ENCODE data around the gene HGD. TPM values are rescaled to one million over a fixed set of nuclear protein-coding genes. Genes with fewer than 3 reads are reported as not detected.

HGD gene
- polyA plus RNA-seq, 4 donors, result 14.4 to 71.8 (median 43.7) TPM

- FAIRE-seq, result no peak
- peaks cover 0 to 16% (median 10%) of the 10 kb centered on the region in 3 donors for H3K4me1 ChIP-seq (ENCODE audit: control insufficient read depth in 3 of 3, insufficient read depth in 2 of 3, low read depth in 1 of 3, low read length in 2 of 3)
- H3K36me3 ChIP-seq (ENCODE audit: control insufficient read depth in 3 of 3, insufficient read depth in 2 of 3, low read depth in 1 of 3, low read length in 3 of 3), result peaks cover 5 to 14% (median 7%) of the 10 kb centered on the region in 3 donors
- H3K9me3 ChIP-seq (ENCODE audit: control insufficient read depth in 2 of 2, insufficient read depth in 1 of 2, low read depth in 1 of 2, low read length in 1 of 2), result no peaks in the 10 kb centered on the region
- no peak for DNase-seq
- H3K4me3 ChIP-seq (ENCODE audit: low read depth in 1 of 3, low read length in 3 of 3), result no peak overlapping the region
- H3K27ac ChIP-seq (ENCODE audit: low read depth in 1 of 3, low read length in 2 of 3), result no peak overlapping the region
- no peaks in the 10 kb centered on the region for H3K27me3 ChIP-seq (ENCODE audit: control insufficient read depth in 3 of 3, insufficient read depth in 3 of 3, low read length in 3 of 3)
- whole genome bisulfite sequencing, 3 donors, result 49 to 71% (median 59%) methylated on average over 3 of the region's 3 CpGs
These were observed 82.8 kb downstream of the HGD start for GRCh38 chr3:120599211-120599610.

GRCh38 chr3:120597445-120598049 is 84.5 kb downstream of the HGD start:
- WGBS, 3 donors, result 13 to 30% (median 17%) methylated on average over 1 of the region's 1 CpG
- H3K4me1 ChIP-seq (ENCODE audit: control insufficient read depth in 3 of 3, insufficient read depth in 2 of 3, low read depth in 1 of 3, low read length in 2 of 3), result peaks cover 0 to 16% (median 10%) of the 10 kb centered on the region in 3 donors

GRCh38 chr3:120596853-120597223 is 85.2 kb downstream of the HGD start:
- Histone ChIP-seq H3K27ac (ENCODE audit: low read depth in 1 of 3, low read length in 2 of 3) (peak overlapping the region; percentile 42 to 95 (median 94)), H3K27me3 (ENCODE audit: control insufficient read depth in 3 of 3, insufficient read depth in 3 of 3, low read length in 3 of 3) (no peaks in the 10 kb centered on the region)
- no peak for DNase-seq

More at GRCh38 chr3:120597445-120598049, 84.5 kb downstream of the HGD start:
- DNase-seq (no peak), FAIRE-seq (no peak)
- Histone ChIP-seq H3K27me3 (ENCODE audit: control insufficient read depth in 3 of 3, insufficient read depth in 3 of 3, low read length in 3 of 3) (no peaks in the 10 kb centered on the region), H3K4me3 (ENCODE audit: low read depth in 1 of 3, low read length in 3 of 3) (peak overlapping the region in 2 of 3 donors; percentile 54 to 97), H3K9me3 (ENCODE audit: control insufficient read depth in 2 of 2, insufficient read depth in 1 of 2, low read depth in 1 of 2, low read length in 1 of 2) (no peaks in the 10 kb centered on the region), H3K27ac (ENCODE audit: low read depth in 1 of 3, low read length in 2 of 3) (no peak overlapping the region), H3K36me3 (ENCODE audit: control insufficient read depth in 3 of 3, insufficient read depth in 2 of 3, low read depth in 1 of 3, low read length in 3 of 3) (peaks cover 4 to 12% (median 5%) of the 10 kb centered on the region in 3 donors)

GRCh38 chr3:120596116-120596852 is 85.8 kb downstream of the HGD start, which contains the start of gene NDUFB4:
Gene NDUFB4 (plus strand): TSS chr3:120596336. CDS start chr3:120596360, 24 bp downstream.
- DNase-seq (peak; percentile 99), FAIRE-seq (peak; percentile 10)
- H3K4me1 ChIP-seq (ENCODE audit: control insufficient read depth in 3 of 3, insufficient read depth in 2 of 3, low read depth in 1 of 3, low read length in 2 of 3), result peaks cover 0 to 16% (median 10%) of the 10 kb centered on the region in 3 donors
- no peaks in the 10 kb centered on the region for H3K9me3 ChIP-seq (ENCODE audit: control insufficient read depth in 2 of 2, insufficient read depth in 1 of 2, low read depth in 1 of 2, low read length in 1 of 2)
- whole genome bisulfite sequencing, 3 donors, result 0 to 1% (median 0%) methylated on average over 53 of the region's 53 CpGs
- peak within 1 kb of the TSS; percentile 50 to 95 (median 94) for H3K27ac ChIP-seq (ENCODE audit: low read depth in 1 of 3, low read length in 2 of 3)
- H3K36me3 ChIP-seq (ENCODE audit: control insufficient read depth in 3 of 3, insufficient read depth in 2 of 3, low read depth in 1 of 3, low read length in 3 of 3), result peaks cover 0 to 8% (median 5%) of the 10 kb centered on the region in 3 donors
- H3K4me3 ChIP-seq (ENCODE audit: low read depth in 1 of 3, low read length in 3 of 3), result peak within 1 kb of the TSS; percentile 63 to 97 (median 72)
- H3K27me3 ChIP-seq (ENCODE audit: control insufficient read depth in 3 of 3, insufficient read depth in 3 of 3, low read length in 3 of 3), result no peaks in the 10 kb centered on the region

More at GRCh38 chr3:120596853-120597223, 85.2 kb downstream of the HGD start:
- Histone ChIP-seq H3K36me3 (ENCODE audit: control insufficient read depth in 3 of 3, insufficient read depth in 2 of 3, low read depth in 1 of 3, low read length in 3 of 3) (peaks cover 0 to 12% (median 5%) of the 10 kb centered on the region in 3 donors), H3K9me3 (ENCODE audit: control insufficient read depth in 2 of 2, insufficient read depth in 1 of 2, low read depth in 1 of 2, low read length in 1 of 2) (no peaks in the 10 kb centered on the region), H3K4me3 (ENCODE audit: low read depth in 1 of 3, low read length in 3 of 3) (peak overlapping the region; percentile 63 to 97 (median 72)), H3K4me1 (ENCODE audit: control insufficient read depth in 3 of 3, insufficient read depth in 2 of 3, low read depth in 1 of 3, low read length in 2 of 3) (peaks cover 0 to 16% (median 10%) of the 10 kb centered on the region in 3 donors)
- no peak for FAIRE-seq
- 3 to 15% (median 10%) methylated on average over 3 of the region's 3 CpGs for WGBS, 3 donors

- Histone ChIP-seq H3K36me3 (ENCODE audit: control insufficient read depth in 3 of 3, insufficient read depth in 2 of 3, low read depth in 1 of 3, low read length in 3 of 3) (peaks cover 0 to 6% (median 5%) of the 10 kb centered on the region in 3 donors), H3K27ac (ENCODE audit: low read depth in 1 of 3, low read length in 2 of 3) (peak overlapping the region; percentile 50 to 95 (median 84)), H3K27me3 (ENCODE audit: control insufficient read depth in 3 of 3, insufficient read depth in 3 of 3, low read length in 3 of 3) (no peaks in the 10 kb centered on the region), H3K4me1 (ENCODE audit: control insufficient read depth in 3 of 3, insufficient read depth in 2 of 3, low read depth in 1 of 3, low read length in 2 of 3) (peaks cover 0 to 16% (median 10%) of the 10 kb centered on the region in 3 donors), H3K4me3 (ENCODE audit: low read depth in 1 of 3, low read length in 3 of 3) (peak overlapping the region; percentile 24 to 97 (median 72)), H3K9me3 (ENCODE audit: control insufficient read depth in 2 of 2, insufficient read depth in 1 of 2, low read depth in 1 of 2, low read length in 1 of 2) (no peaks in the 10 kb centered on the region)
- FAIRE-seq, result no peak
- WGBS, 3 donors, result 1 to 2% (median 1%) methylated on average over 4 of the region's 4 CpGs
- no peak for DNase-seq
These were observed 86.3 kb downstream of the HGD start for GRCh38 chr3:120595788-120596115.

GRCh38 chr3:120587332-120587975 is 94.6 kb downstream of the HGD start:
- DNase-seq (no peak), FAIRE-seq (no peak)
- Histone ChIP-seq H3K9me3 (ENCODE audit: control insufficient read depth in 2 of 2, insufficient read depth in 1 of 2, low read depth in 1 of 2, low read length in 1 of 2) (peaks cover 0 to 2% of the 10 kb centered on the region in 2 donors), H3K36me3 (ENCODE audit: control insufficient read depth in 3 of 3, insufficient read depth in 2 of 3, low read depth in 1 of 3, low read length in 3 of 3) (no peaks in the 10 kb centered on the region), H3K4me3 (ENCODE audit: low read depth in 1 of 3, low read length in 3 of 3) (no peak overlapping the region), H3K27me3 (ENCODE audit: control insufficient read depth in 3 of 3, insufficient read depth in 3 of 3, low read length in 3 of 3) (no peaks in the 10 kb centered on the region), H3K27ac (ENCODE audit: low read depth in 1 of 3, low read length in 2 of 3) (no peak overlapping the region), H3K4me1 (ENCODE audit: control insufficient read depth in 3 of 3, insufficient read depth in 2 of 3, low read depth in 1 of 3, low read length in 2 of 3) (no peaks in the 10 kb centered on the region)
- whole genome bisulfite sequencing, 3 donors, result 72 to 91% (median 84%) methylated on average over 3 of the region's 3 CpGs

Other genes starting within 250 kb of the HGD start
- gene FSTL1, start 231.2 kb downstream of the HGD start, polyA plus RNA-seq, result 10 to 100 TPM in 2 of 4 donors, 1 to 10 TPM in 2; 1.3 to 95.5 (median 46.4) TPM
- 100 to 1,000 TPM; 159 to 263 (median 251) TPM for gene NDUFB4, start 85.9 kb downstream of the HGD start, polyA plus RNA-seq
- 10 to 100 TPM in 2 of 4 donors, 1 to 10 TPM in 2; 7.6 to 20.8 (median 10.2) TPM for gene RABL3, start 60.3 kb upstream of the HGD start, polyA plus RNA-seq
- 10 to 100 TPM in 1 of 4 donors, 1 to 10 TPM in 3; 3.0 to 10.5 (median 5.3) TPM for gene GTF2E1, start 60.5 kb upstream of the HGD start, polyA plus RNA-seq
- under 1 TPM in 2 of 4 donors, not detected in 2; 0.18 to 0.74 TPM for gene STXBP5L, start 226.0 kb upstream of the HGD start, polyA plus RNA-seq

All from small intestine (tissue), 7 donors.